Neuron (in vitro differentiated cells): ENCODE results near the gene TSHZ2.

ENCODE experiments used
- H2AFZ ChIP-seq: one replicate; pipeline ENCODE4 v1.6.1; 2013; ENCODE audit warnings: low read depth, mild to moderate bottlenecking, inconsistent platforms, low read length, moderate library complexity
- H3K27me3 ChIP-seq: one replicate; pipeline ENCODE4 v1.6.1; 2013; ENCODE audit warnings: low read length; ENCODE audit not compliant: insufficient read depth
- H3K36me3 ChIP-seq: one replicate; pipeline ENCODE4 v1.6.1; 2013; ENCODE audit warnings: low read length; ENCODE audit not compliant: insufficient read depth
- H3K4me1 ChIP-seq: one replicate; pipeline ENCODE4 v1.6.1; 2013; ENCODE audit warnings: low read length; ENCODE audit not compliant: insufficient read depth
- H3K4me3 ChIP-seq: 2 replicates; pipeline ENCODE4 v1.5.1; 2013; ENCODE audit warnings: mild to moderate bottlenecking, low read length, moderate library complexity
- H3K9me3 ChIP-seq: one replicate; pipeline ENCODE4 v1.6.1; 2013; ENCODE audit warnings: low read length

The TSHZ2 gene

DNA sequence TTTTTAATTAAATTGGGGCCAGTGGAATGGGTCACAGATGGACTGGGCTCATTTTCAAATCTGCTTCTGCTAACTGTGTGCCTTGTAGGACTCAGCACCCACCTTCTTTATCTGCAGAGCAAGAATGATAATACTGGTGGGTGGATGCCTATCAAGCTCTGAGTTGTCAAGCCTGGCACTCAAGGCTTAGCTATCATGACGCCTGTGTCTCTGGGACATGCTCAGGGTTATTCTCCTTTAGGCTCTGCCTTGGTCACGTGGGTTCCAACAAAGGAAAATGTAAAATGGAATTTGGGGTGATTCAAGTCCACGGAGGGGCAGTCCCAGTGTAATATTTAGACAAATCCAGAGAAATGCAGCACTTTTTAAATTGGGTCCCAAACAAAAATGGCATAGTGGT is 202.3 kb downstream of the TSHZ2 start:
- no peaks in the 10 kb centered on the region for H3K27me3 ChIP-seq
- no peaks in the 10 kb centered on the region for H3K9me3 ChIP-seq
- H2AFZ ChIP-seq: no peak overlapping the region
- H3K4me1 ChIP-seq: no peaks in the 10 kb centered on the region
- no peak overlapping the region for H3K4me3 ChIP-seq
- no peaks in the 10 kb centered on the region for H3K36me3 ChIP-seq

DNA sequence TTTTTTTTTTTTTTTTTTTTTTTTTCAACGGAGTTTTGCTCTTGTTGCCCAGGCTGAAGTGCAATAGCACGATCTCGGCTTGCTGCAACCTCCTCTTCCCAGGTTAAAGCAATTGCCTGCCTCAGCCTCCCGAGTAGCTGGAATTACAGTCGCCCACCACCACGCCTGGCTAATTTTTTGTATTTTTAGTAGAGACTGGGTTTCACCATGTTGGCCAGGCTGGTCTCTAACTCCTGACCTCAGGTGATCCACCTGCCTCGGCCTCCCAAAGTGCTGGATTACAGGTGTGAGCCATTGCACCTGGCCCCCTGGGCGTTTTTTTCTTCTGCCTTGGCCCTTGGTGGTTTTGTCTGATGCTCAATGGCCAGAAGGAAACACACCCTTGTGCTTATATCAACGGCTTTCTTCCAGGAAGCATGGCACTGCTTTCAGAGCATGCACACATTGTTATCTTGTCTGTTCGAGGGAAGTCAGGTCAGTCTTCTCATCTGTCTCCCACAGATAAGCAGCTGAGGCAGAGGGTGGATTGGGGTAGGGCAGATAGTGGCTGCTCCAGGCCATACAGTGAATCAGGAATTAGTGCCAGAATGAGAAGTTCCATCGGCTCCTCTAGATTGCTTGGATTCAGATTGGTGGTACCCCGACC is 203.1 kb downstream of the TSHZ2 start:
- H3K4me1 ChIP-seq: no peaks in the 10 kb centered on the region
- no peaks in the 10 kb centered on the region for H3K36me3 ChIP-seq
- no peak overlapping the region for H3K4me3 ChIP-seq

DNA sequence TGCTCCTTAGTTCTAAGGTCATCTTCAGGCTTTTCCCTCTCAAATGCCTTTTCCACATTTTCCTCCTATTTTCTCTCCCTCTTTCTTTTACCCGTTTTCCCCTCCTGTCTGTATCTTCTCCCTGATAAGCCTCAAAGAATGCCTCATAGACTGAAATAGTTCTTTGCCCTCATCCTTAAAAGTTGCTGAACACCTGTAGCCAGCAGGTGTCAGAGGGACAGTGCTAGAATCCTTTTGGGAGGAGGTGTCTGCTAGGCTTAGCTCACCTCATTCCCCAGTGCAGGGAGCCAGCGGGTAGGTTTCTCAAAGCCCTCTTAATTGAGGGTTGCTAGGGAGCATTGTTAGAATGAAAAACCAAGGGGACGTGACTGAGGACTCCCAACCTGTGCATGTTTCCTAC is 204.0 kb downstream of the TSHZ2 start:
- no peaks in the 10 kb centered on the region for H3K4me1 ChIP-seq
- H3K4me3 ChIP-seq: no peak overlapping the region
- no peaks in the 10 kb centered on the region for H3K27me3 ChIP-seq
- no peaks in the 10 kb centered on the region for H3K36me3 ChIP-seq
- H2AFZ ChIP-seq: no peak overlapping the region
- no peaks in the 10 kb centered on the region for H3K9me3 ChIP-seq

More for the DNA sequence above, 203.1 kb downstream of the TSHZ2 start:
- Histone ChIP-seq H2AFZ (no peak overlapping the region), H3K9me3 (no peaks in the 10 kb centered on the region), H3K27me3 (no peaks in the 10 kb centered on the region)

DNA sequence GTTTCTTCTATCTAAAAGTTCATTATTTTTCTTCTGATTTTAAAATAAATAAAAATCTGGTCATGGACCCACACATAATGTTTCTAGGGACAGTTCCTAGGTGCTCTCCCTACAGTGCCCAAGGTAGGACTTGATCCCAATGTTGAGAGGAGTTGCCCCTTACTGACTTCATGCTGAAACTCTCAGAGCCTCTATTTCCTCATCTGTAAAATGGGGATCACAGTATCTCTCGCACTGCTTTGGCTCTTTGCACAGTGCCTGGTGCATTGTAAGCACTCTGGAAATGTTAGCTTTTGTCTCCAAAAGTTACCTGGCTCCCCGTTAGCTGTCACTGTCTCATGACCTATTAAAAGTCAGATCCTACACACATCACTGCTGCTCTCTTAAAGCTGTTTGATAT is 205.5 kb downstream of the TSHZ2 start:
- Histone ChIP-seq H2AFZ (no peak overlapping the region), H3K4me3 (no peak overlapping the region), H3K27me3 (no peaks in the 10 kb centered on the region), H3K9me3 (no peaks in the 10 kb centered on the region), H3K4me1 (no peaks in the 10 kb centered on the region), H3K36me3 (no peaks in the 10 kb centered on the region)

DNA sequence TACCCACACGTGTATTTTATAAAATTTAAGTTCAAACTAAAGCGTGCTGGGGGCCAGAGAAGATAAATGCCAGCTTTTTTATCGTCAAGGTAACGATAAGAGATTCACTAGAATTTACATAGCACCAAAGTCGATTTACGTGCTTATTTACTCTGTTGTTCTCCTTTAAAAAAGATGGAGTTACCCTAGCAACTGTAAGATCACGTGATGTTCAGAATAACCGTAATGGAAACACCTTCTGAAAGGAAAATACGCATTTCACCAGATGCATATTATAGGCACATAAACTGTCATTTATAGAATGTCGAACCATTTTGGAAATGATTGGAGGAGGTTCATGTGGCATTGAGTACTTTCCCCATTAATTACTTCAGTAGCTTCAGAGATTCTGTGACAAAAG is 207.6 kb downstream of the TSHZ2 start:
- no peaks in the 10 kb centered on the region for H3K27me3 ChIP-seq
- no peak overlapping the region for H2AFZ ChIP-seq
- no peaks in the 10 kb centered on the region for H3K36me3 ChIP-seq
- no peaks in the 10 kb centered on the region for H3K9me3 ChIP-seq
- no peak overlapping the region for H3K4me3 ChIP-seq
- H3K4me1 ChIP-seq: no peaks in the 10 kb centered on the region

DNA sequence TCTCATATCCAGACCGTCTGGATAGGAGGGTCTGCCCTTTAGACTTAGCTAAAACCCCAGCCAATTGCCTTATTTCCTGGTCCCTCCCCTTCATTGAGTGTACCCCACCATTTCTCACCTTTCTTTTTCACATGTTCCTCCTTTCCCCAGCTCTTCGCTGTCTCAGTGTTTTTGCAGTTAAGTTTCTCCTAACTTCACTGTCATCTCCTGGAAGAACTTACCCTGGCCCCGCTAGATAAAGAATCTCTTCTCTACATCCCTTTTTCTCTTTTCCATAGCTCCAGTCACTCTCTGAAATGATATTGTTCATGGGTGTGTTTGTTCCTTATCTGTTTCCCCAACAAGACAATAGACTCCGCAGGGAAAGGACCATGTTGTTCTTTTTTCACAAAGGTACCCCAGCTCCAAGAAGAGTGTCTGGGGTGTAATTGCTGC is 208.8 kb downstream of the TSHZ2 start:
- no peak overlapping the region for H2AFZ ChIP-seq
- H3K27me3 ChIP-seq: no peaks in the 10 kb centered on the region
- H3K9me3 ChIP-seq: no peaks in the 10 kb centered on the region

DNA sequence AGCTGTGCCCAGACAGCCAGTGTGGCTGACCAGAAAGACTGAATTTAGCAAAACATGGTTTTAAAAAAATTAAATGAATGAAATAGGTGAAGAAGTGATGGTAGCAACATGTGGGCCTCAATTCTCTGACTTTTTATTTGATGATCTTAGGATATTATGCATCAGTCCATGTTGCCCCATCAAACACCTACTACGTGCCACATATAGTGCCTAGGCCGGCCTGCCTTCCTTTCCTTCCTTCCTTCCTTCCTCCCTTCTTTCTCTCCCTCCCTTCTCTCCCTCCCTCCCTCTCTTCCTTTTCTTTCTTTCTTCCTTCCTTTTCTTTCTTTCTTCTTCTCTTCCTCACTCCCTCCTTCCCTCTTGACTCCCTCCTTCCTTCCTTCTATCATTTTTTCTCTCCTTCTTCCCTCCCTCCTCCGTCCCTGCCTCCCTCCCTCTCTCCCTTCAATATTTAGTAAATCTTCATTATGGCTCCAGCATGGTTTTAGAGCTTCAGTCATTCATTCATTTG is 209.8 kb downstream of the TSHZ2 start:
- H2AFZ ChIP-seq: no peak overlapping the region
- no peaks in the 10 kb centered on the region for H3K9me3 ChIP-seq
- H3K27me3 ChIP-seq: no peaks in the 10 kb centered on the region
- no peaks in the 10 kb centered on the region for H3K36me3 ChIP-seq
- H3K4me1 ChIP-seq: no peaks in the 10 kb centered on the region
- H3K4me3 ChIP-seq: no peak overlapping the region

More for the DNA sequence above, 208.8 kb downstream of the TSHZ2 start:
- Histone ChIP-seq H3K36me3 (no peaks in the 10 kb centered on the region), H3K4me3 (no peak overlapping the region), H3K4me1 (no peaks in the 10 kb centered on the region)

DNA sequence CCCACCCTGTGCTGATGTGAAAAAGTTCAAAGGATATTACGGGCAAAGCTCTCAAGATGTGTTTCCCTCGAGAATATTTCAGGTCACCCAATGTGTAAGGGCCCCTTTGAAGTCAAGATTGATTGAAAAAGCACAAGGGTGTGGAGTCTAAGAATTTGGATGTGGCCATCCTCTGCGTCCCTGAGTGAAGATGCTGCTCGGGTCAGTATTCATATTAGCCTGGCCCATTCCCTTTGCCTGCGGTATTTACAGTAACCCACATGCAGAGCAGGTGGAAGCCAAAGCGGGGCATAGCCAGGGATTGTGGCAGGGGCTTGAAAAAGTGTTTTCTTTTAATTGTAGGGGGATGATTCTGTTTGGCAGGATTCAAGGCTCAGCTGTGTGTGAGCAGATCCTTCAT is 211.0 kb downstream of the TSHZ2 start:
- Histone ChIP-seq H3K27me3 (no peaks in the 10 kb centered on the region), H3K36me3 (no peaks in the 10 kb centered on the region), H2AFZ (no peak overlapping the region), H3K4me1 (no peaks in the 10 kb centered on the region), H3K4me3 (no peak overlapping the region), H3K9me3 (no peaks in the 10 kb centered on the region)

DNA sequence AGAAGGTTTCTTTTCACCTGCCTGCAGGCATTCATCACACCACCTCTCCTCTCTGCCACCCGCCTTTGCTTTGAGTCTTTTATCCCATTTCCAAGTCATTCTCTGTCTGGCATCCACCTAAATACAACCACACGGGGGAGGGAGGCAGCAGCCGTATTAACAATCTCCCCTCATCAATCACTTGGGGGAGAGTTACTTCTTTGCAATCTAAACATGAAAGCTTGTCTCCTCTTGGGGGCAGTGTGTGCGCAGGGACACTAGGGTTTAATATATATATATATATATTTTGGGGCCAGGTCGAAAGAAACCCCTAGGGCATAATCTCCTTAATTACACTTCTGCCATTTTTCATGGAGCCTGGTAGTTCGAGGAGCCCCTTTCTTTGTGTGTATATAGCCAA is 214.5 kb downstream of the TSHZ2 start:
- no peaks in the 10 kb centered on the region for H3K27me3 ChIP-seq
- H3K4me1 ChIP-seq: peaks cover 4% of the 10 kb centered on the region
- no peak overlapping the region for H3K4me3 ChIP-seq
- H2AFZ ChIP-seq: no peak overlapping the region
- H3K36me3 ChIP-seq: no peaks in the 10 kb centered on the region
- no peaks in the 10 kb centered on the region for H3K9me3 ChIP-seq

DNA sequence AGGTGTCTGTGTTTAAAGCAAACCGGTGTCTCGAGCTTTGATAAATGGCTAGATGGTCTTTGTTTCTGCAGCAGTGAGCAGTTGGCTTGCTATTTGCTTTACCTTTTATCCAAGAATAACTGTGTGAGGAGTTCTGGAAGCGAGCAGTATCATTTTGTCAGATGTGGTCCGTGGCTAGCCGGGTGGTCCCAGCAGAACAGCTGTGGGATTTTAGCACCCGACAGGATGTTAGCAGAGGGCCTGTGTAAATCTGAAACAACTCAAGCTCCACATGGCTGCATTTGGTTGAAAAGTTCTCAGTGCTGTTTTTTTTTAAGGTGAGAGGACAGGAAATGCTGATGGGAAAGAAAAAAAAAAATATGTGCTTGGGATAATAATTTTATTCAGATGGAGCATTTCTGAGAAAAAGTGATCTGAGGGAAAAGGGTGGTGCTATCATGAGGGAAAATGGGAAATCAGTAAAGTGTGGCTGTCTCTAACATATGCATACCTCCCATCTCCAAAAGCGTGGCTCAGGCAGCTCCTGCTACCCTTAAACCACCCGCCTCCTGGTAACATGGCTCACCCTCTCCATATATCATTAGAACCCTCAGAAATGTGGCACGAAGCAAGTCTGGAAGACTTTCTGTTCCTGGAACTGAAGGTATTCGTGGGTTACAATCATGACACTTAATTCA is 215.4 kb downstream of the TSHZ2 start:
- H3K9me3 ChIP-seq: no peaks in the 10 kb centered on the region
- no peaks in the 10 kb centered on the region for H3K36me3 ChIP-seq
- H3K4me1 ChIP-seq: peaks cover 4% of the 10 kb centered on the region
- no peak overlapping the region for H3K4me3 ChIP-seq
- no peaks in the 10 kb centered on the region for H3K27me3 ChIP-seq
- no peak overlapping the region for H2AFZ ChIP-seq

DNA sequence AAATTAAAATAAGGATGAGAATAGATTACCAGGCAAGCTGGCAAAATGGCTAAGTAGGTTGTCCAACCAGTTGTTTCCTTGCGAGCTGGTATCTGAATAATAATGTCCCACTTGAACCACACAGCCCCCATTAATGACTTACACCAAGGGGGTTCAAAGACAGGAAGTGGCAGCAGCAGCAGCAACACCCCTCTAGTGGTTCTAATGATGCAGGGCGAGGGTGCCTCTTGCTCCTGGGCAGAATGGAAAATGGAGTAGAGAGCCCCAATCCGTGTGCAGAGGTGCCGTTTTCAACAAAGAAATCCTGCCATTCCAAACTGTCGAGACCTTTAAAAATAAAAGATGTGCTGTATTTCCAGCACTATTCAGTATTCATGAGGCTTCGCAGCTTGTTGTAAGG is 218.1 kb downstream of the TSHZ2 start:
- Histone ChIP-seq H3K27me3 (no peaks in the 10 kb centered on the region), H3K9me3 (no peaks in the 10 kb centered on the region), H3K4me3 (no peak overlapping the region), H3K4me1 (peaks cover 4% of the 10 kb centered on the region), H2AFZ (no peak overlapping the region), H3K36me3 (no peaks in the 10 kb centered on the region)

DNA sequence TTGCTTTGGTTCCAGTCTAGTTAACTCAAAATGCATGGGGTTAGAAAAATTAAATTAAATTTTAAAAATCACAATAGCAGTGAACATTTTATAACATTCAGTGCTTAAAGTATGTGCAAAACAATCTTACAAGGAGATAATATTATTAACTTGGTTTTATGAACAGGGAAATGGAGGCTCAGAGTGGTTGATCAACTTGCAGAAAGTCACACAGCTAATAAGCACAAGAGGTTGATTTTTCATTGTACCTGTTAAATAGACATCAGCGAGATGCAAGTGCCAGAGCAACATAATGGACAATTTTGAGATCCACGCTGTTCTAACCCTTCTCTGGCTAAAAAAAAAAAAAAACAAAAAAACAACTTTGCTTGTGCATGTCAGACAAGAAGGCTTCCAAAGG is 219.8 kb downstream of the TSHZ2 start:
- H3K36me3 ChIP-seq: no peaks in the 10 kb centered on the region
- no peak overlapping the region for H2AFZ ChIP-seq
- H3K27me3 ChIP-seq: no peaks in the 10 kb centered on the region
- peaks cover 14% of the 10 kb centered on the region for H3K4me1 ChIP-seq
- no peaks in the 10 kb centered on the region for H3K9me3 ChIP-seq
- no peak overlapping the region for H3K4me3 ChIP-seq

DNA sequence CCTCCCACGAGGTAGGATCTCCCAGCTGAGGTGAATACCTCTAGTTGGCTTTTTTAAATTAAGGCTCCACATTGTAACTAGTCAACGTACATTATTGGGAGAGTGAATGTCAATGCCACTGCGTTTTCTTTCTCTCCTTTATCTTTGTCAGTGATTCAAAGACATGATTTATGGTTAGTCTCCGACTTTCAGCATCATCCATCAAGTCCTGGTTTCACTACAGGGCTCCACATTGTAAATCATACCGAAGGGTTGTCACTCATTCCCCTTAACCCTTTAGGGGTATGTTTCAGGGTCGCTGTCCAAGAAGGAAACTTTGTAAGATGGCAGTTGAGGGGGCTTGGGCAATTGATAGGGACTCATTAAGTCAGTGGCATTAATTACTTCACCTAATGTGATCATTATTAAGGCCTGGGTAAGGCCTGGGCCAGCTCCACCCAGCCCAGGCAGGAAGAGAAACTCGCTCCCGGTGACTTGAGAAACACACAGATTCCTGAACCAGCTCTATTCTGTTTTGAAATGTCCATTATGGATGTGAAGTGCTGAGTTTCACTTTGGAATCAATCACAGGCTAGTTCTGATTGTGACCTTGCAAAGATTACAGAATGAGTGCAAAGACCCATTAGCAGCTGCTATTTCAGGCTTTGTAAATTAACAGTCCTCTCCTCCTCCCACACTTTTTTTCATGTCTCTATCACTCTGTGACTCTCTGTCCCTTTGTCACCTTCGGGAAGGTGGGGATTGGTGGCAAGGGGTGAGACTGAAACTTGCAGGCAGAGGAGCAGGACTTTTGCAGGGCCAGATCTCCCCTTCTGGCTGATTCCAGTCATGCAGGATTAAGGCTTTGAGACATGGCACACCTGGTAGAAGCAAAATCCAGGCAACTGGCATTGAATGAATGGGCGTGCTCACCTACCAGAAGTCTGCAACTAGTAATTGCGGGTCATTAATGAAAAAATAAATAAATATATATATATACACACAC is 222.4 kb downstream of the TSHZ2 start:
- Histone ChIP-seq H3K4me3 (no peak overlapping the region), H3K36me3 (no peaks in the 10 kb centered on the region), H3K4me1 (peaks cover 14% of the 10 kb centered on the region), H2AFZ (no peak overlapping the region), H3K9me3 (no peaks in the 10 kb centered on the region), H3K27me3 (no peaks in the 10 kb centered on the region)
